Progenitor cell of endocrine pancreas (in vitro differentiated cells): Measurements from ENCODE around the gene EIF5. TPM values are rescaled to one million over a fixed set of nuclear protein-coding genes. Genes with fewer than 3 reads are reported as not detected.

Experiments
- DNase-seq: peaks from one replicate; pipeline ENCODE4 v3.0.0; 2021; ENCODE audit warnings: low spot score; ENCODE audit not compliant: unreplicated experiment
- H3K27ac Mint-ChIP-seq: 2 replicates; pipeline ENCODE4 v1.8.0; 2021; ENCODE audit warnings: mild to moderate bottlenecking, moderate library complexity, mixed read lengths
- H3K27me3 Mint-ChIP-seq: 2 replicates; pipeline ENCODE4 v1.8.0; 2021; ENCODE audit warnings: mixed read lengths
- H3K36me3 Mint-ChIP-seq: 2 replicates; pipeline ENCODE4 v1.8.0; 2022; ENCODE audit warnings: mixed read lengths; ENCODE audit not compliant: insufficient read depth
- H3K4me1 Mint-ChIP-seq: 2 replicates; pipeline ENCODE4 v1.8.0; 2021; ENCODE audit warnings: low read depth, mixed read lengths
- H3K4me3 Mint-ChIP-seq: 2 replicates; pipeline ENCODE4 v1.8.0; 2021; ENCODE audit warnings: low read depth, mild to moderate bottlenecking, moderate library complexity, mixed read lengths
- H3K9me3 Mint-ChIP-seq: 2 replicates; pipeline ENCODE4 v1.8.0; 2021; ENCODE audit warnings: low read depth, mixed read lengths
- total RNA-seq: library from RNA; stranded (reverse); gene quantifications from 2 replicates; pipeline ENCODE4 v1.2.1, GENCODE V29; 2021
- TF ChIP-seq, protein P1 (sequence below): fragments of 200-600 bp; sonication (generic); IDR thresholded peaks from one replicate; pipeline ENCODE4 v1.5.0; 2021; ENCODE audit warnings: antibody characterized with exemption, mild to moderate bottlenecking; ENCODE audit not compliant: unreplicated experiment

The EIF5 gene
- total RNA-seq, 1 donor from 2014 or later: 384 TPM

DNA sequence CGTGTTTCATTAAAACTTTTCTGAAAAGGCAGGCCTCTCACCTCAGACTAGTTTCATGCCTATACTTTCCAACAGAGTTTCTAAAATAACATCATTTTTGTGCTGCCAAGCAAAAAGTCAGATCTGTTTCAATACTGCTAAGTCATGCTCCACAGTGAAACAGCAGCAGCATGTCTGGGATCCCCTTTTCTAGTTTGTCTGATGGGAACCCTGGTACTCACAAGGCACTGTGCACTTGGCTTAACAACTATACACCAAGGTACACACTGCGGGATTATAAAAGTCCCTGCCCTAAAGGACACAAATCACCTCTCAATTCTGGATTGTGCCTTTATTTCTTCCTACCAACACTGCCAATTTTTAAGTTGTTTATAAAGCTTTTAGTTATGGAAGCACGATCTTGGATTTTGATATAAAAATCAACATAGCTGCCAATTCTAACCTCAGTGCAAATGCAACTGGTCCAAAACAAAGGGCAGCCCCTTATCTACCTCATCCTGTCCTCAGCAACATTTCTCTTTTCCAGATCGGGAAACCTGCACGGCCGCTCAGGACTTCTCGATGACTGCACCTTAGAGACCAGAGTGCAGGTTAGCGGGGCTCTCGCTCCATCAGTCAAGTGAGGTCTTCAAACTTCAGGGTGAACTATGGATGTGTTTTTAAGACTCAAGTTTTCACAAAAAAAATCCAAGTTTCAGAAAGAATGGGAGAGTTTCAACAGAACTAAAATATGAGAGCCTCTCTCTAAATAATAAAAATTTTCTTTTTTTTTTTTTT lies 1.7 kb upstream of the EIF5 start:
- TF ChIP-seq, protein P1, sequence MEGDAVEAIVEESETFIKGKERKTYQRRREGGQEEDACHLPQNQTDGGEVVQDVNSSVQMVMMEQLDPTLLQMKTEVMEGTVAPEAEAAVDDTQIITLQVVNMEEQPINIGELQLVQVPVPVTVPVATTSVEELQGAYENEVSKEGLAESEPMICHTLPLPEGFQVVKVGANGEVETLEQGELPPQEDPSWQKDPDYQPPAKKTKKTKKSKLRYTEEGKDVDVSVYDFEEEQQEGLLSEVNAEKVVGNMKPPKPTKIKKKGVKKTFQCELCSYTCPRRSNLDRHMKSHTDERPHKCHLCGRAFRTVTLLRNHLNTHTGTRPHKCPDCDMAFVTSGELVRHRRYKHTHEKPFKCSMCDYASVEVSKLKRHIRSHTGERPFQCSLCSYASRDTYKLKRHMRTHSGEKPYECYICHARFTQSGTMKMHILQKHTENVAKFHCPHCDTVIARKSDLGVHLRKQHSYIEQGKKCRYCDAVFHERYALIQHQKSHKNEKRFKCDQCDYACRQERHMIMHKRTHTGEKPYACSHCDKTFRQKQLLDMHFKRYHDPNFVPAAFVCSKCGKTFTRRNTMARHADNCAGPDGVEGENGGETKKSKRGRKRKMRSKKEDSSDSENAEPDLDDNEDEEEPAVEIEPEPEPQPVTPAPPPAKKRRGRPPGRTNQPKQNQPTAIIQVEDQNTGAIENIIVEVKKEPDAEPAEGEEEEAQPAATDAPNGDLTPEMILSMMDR: no peak
- no peaks in the 10 kb centered on the region for H3K9me3 Mint-ChIP-seq
- peaks cover 20% of the 10 kb centered on the region for H3K36me3 Mint-ChIP-seq
- DNase-seq: no peak
- H3K27ac Mint-ChIP-seq: peak overlapping the region; percentile 99
- H3K4me1 Mint-ChIP-seq: peaks cover 33% of the 10 kb centered on the region
- peak overlapping the region; percentile 82 for H3K4me3 Mint-ChIP-seq
- no peaks in the 10 kb centered on the region for H3K27me3 Mint-ChIP-seq

DNA sequence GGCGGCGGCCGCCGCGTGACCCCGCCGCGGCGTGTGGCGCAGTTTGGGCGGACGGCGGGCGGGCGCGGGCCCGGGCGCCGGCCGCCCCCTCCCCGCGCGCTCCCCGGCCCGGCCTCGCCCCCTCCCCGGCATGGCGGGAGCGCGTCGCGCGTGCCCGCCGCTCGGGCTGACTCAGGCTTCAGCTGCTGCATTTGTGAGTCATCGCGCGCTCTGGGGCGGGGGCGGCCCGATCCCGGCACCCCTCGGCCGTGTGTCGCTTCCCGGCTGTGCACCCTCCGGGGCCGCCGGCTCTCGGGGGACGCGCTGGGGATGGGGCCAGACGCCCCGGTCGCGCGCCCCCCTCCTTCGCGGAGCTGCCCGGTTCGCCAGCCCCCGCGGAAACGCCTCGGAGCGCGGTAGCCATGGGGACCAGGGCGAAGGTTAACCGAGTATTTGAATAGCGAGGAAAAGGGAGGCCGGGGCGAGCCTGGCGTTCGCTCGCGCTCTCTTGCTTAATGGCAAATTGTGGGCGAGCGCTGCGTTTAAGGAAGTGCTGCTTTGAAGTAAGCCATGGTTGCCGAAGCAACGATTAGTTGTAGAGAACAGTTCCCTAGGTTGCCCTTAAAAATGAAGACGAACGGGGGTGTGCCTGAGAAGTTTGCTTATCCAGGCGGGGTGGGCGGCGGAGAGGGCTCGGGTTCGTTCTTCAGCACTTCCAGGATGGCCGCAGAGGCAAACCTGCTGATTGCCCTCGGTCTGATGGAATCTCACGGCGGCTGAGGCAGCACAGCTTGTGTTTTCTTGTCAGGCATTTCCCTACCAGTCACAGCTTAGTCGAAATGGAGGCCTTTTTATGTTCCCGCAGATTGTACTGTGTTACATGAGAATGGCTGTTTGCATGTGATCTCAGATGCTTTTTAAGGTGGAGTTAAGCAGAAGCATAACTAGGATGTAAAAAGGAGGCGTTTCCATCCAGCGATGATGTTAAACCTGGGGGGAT lies 896 bp downstream of the EIF5 start:
- H3K27ac Mint-ChIP-seq: peak overlapping the region; percentile 95
- peak; percentile 47 for DNase-seq
- H3K9me3 Mint-ChIP-seq: no peaks in the 10 kb centered on the region
- no peaks in the 10 kb centered on the region for H3K27me3 Mint-ChIP-seq
- peaks cover 34% of the 10 kb centered on the region for H3K4me1 Mint-ChIP-seq
- TF ChIP-seq, protein P1: no peak
- peaks cover 43% of the 10 kb centered on the region for H3K36me3 Mint-ChIP-seq
- H3K4me3 Mint-ChIP-seq: peak overlapping the region; percentile 82

DNA sequence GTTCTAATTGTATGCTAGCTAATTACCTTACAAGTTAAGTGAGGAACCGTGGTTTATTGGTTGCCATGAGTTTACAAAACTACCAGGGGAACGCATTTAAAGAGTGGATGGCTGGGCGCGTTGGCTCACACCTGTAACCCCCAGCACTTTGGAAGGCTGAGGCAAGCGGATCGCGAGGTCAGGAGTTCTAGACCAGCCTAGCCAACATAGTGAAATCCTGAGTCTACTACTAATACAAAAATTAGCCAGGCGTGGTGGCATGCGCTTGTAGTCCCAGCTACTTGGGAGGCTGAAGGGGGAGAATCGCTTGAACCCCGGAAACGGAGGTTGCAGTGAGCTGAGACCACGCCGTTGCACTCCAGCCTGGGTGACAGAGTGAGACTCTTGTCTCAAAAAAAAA lies 2.2 kb downstream of the EIF5 start:
- peaks cover 29% of the 10 kb centered on the region for H3K4me1 Mint-ChIP-seq
- DNase-seq: no peak
- peaks cover 55% of the 10 kb centered on the region for H3K36me3 Mint-ChIP-seq
- peak overlapping the region; percentile 82 for H3K4me3 Mint-ChIP-seq
- H3K9me3 Mint-ChIP-seq: no peaks in the 10 kb centered on the region
- H3K27ac Mint-ChIP-seq: peak overlapping the region; percentile 95
- no peaks in the 10 kb centered on the region for H3K27me3 Mint-ChIP-seq
- TF ChIP-seq, protein P1: no peak

DNA sequence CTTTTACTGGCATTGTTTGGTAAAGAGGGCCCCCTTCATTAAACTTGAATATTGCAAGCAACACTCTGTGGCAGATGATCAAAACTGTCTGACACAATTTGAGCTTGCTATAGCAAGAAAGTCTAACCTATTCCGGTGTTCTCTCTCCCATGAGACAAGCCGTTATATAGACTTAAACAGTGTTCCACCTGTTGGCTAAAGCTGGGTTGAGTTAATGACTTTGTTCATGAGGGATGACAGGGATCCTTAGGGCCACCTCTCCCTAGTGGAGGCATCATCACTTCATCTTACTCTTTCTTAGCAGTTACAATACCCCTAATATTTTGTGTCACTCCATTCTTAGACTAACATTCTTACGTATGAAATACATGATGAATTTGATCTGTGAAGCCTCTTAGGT lies 3.8 kb downstream of the EIF5 start:
- DNase-seq: no peak
- Mint-ChIP-seq H3K27me3 (no peaks in the 10 kb centered on the region), H3K27ac (peak overlapping the region; percentile 45), H3K36me3 (peaks cover 65% of the 10 kb centered on the region), H3K4me1 (peaks cover 27% of the 10 kb centered on the region), H3K9me3 (no peaks in the 10 kb centered on the region), H3K4me3 (no peak overlapping the region)
- TF ChIP-seq, protein P1: no peak

DNA sequence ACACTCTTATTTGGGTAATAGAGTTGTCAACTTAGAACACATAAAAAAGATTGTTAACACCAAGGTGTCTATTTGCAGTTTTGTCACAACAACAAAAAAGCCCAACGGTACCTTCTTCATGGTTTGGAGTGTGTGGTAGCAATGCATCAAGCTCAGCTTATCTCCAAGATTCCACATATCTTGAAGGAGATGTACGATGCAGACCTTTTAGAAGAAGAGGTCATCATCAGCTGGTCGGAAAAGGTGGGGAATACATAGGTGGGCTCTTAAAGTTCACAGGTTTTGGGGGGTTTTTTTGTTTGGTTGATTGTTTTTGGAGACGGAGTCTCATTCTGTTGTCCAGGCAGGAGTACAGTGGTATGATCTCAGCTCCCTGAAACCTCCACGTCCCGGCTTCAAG lies 5.5 kb downstream of the EIF5 start:
- H3K27ac Mint-ChIP-seq: peak overlapping the region; percentile 24
- H3K4me3 Mint-ChIP-seq: no peak overlapping the region

More for the DNA sequence above, 5.5 kb downstream of the EIF5 start:
- Mint-ChIP-seq H3K36me3 (peaks cover 77% of the 10 kb centered on the region), H3K27me3 (no peaks in the 10 kb centered on the region), H3K9me3 (no peaks in the 10 kb centered on the region), H3K4me1 (peaks cover 26% of the 10 kb centered on the region)
- no peak for DNase-seq
- TF ChIP-seq, protein P1: no peak
